SK-N-SH (cell line): Measurements from ENCODE around the gene TRH. TPM values are rescaled to one million over a fixed set of nuclear protein-coding genes. Genes with fewer than 3 reads are reported as not detected.

Experiments
- CTCF ChIA-PET: fragments of 300-600, 350-600 bp; formaldehyde crosslinking; extraction: SDS; loops from one replicate; lab custom pipeline; 2021; lab: Yijun Ruan, JAX
- POLR2A ChIA-PET: fragments of 350-600 bp; sonication (Branson Sonifier 250); formaldehyde crosslinking; extraction: SDS; loops from one replicate; lab custom pipeline; 2020; ENCODE audit warnings: antibody characterized with exemption, inconsistent platforms; lab: Yijun Ruan, JAX
- DNase-seq: peaks from one replicate; pipeline ENCODE4 v3.0.0; 2012
- H2AFZ ChIP-seq: fragments of 200-600 bp; sonication (generic); 2 replicates; pipeline ENCODE4 v1.8.1; 2016; ENCODE audit warnings: antibody characterized with exemption, mild to moderate bottlenecking, low read depth
- H3F3A ChIP-seq: fragments of 200-600 bp; sonication (generic); replicated peaks from 2 replicates; pipeline ENCODE3; 2016; ENCODE audit warnings: antibody characterized with exemption, mild to moderate bottlenecking; ENCODE audit not compliant: insufficient read depth
- H3K27ac ChIP-seq, 2 experiments: fragments of 200-500 bp in 1 of 2; fragments of 200-600 bp in 1 of 2; sonication (Bioruptor generic) in 1 of 2; sonication (generic), shearing (Covaris generic) in 1 of 2; 2 replicates each; pipeline versions ENCODE4 v1.5.1 to v1.6.1; 2014 to 2016; ENCODE audit warnings: low read depth in 2 of 2, inconsistent platforms in 1 of 2, low read length in 1 of 2, mild to moderate bottlenecking in 1 of 2, mixed read lengths in 1 of 2
- H3K27me3 ChIP-seq: fragments of 200-600 bp; sonication (generic), shearing (Covaris generic); 2 replicates; pipeline ENCODE4 v1.6.1; 2016; ENCODE audit warnings: mixed run types; ENCODE audit not compliant: insufficient read depth
- H3K36me3 ChIP-seq, 2 experiments: fragments of 200-500 bp in 1 of 2; fragments of 200-600 bp in 1 of 2; sonication (Bioruptor generic) in 1 of 2; sonication (generic) in 1 of 2; replicated peaks in 1 of 2; 2 replicates each; pipeline versions ENCODE3 to v1.5.1; 2014 to 2016; ENCODE audit warnings: low read length in 1 of 2, mild to moderate bottlenecking in 1 of 2; ENCODE audit not compliant: insufficient read depth in 2 of 2, control insufficient read depth in 1 of 2
- H3K4me1 ChIP-seq, 2 experiments: fragments of 200-500 bp in 1 of 2; fragments of 200-600 bp in 1 of 2; sonication (Bioruptor generic) in 1 of 2; sonication (generic), shearing (Covaris generic) in 1 of 2; 2 replicates each; pipeline versions ENCODE4 v1.5.1 to v1.6.1; 2014 to 2016; ENCODE audit warnings: low read depth in 1 of 2, low read length in 1 of 2, mixed run types in 1 of 2; ENCODE audit not compliant: insufficient read depth in 2 of 2, control insufficient read depth in 1 of 2
- H3K4me2 ChIP-seq: fragments of 200-600 bp; sonication (generic), shearing (Covaris generic); 2 replicates; pipeline ENCODE4 v1.6.1; 2017; ENCODE audit warnings: mixed run types
- H3K4me3 ChIP-seq, 2 experiments: fragments of 200-500 bp in 1 of 2; fragments of 200-600 bp in 1 of 2; sonication (Bioruptor generic) in 1 of 2; sonication (generic), shearing (Covaris generic) in 1 of 2; 2 replicates each; pipeline versions ENCODE4 v1.5.1 to v1.8.1; 2014 to 2016; ENCODE audit warnings: low read depth in 2 of 2, inconsistent platforms in 1 of 2, low read length in 1 of 2, mild to moderate bottlenecking in 1 of 2, mixed read lengths in 1 of 2, moderate library complexity in 1 of 2
- H3K79me2 ChIP-seq: fragments of 200-600 bp; sonication (generic); 2 replicates; pipeline ENCODE4 v1.8.1; 2017; ENCODE audit warnings: mild to moderate bottlenecking; ENCODE audit not compliant: insufficient read depth
- H3K9ac ChIP-seq: fragments of 200-600 bp; sonication (generic); 2 replicates; pipeline ENCODE4 v1.6.1; 2017; ENCODE audit warnings: mixed run types
- H3K9me2 ChIP-seq: fragments of 200-600 bp; sonication (generic); 2 replicates; pipeline ENCODE4 v1.6.1; 2017; ENCODE audit warnings: mixed run types
- H3K9me3 ChIP-seq: fragments of 200-600 bp; sonication (generic); 2 replicates; pipeline ENCODE4 v1.6.1; 2017; ENCODE audit warnings: mixed run types, mild to moderate bottlenecking, moderate library complexity
- H4K20me1 ChIP-seq: fragments of 200-600 bp; sonication (generic); 2 replicates; pipeline ENCODE4 v1.6.1; 2017; ENCODE audit warnings: mild to moderate bottlenecking, mixed run types; ENCODE audit not compliant: insufficient read depth
- CHD2 ChIP-seq: fragments of 150-350 bp; IDR thresholded peaks from 2 replicates; pipeline ENCODE4 v1.6.1; 2018; ENCODE audit warnings: low read length; ENCODE audit not compliant: partially characterized antibody
- ELF1 ChIP-seq: IDR thresholded peaks from 2 replicates; pipeline ENCODE4 v1.4.0; 2012
- EP300 ChIP-seq, 2 experiments: IDR thresholded peaks; 2 replicates each; pipeline versions ENCODE4 v1.4.0 to v1.6.1; 2012; ENCODE audit warnings: borderline replicate concordance in 1 of 2, low read depth in 1 of 2, low read length in 1 of 2
- EZH2phosphoT487 ChIP-seq: fragments of 200-600 bp; sonication (generic); IDR thresholded peaks from 2 replicates; pipeline ENCODE4 v1.6.1; 2017; ENCODE audit warnings: low read depth, mixed run types, mild to moderate bottlenecking, antibody characterized with exemption, moderate library complexity, borderline replicate concordance
- GABPA ChIP-seq: IDR thresholded peaks from 2 replicates; pipeline ENCODE4 v1.4.0; 2012; ENCODE audit warnings: low read depth, mild to moderate bottlenecking
- MXI1 ChIP-seq: IDR thresholded peaks from 2 replicates; pipeline ENCODE4 v1.6.1; 2012; ENCODE audit warnings: mild to moderate bottlenecking, low read depth, low read length, improper control_type of control experiment
- NRF1 ChIP-seq: IDR thresholded peaks from 2 replicates; pipeline ENCODE4 v1.6.1; 2012; ENCODE audit warnings: low read depth, mild to moderate bottlenecking, low read length
- RXRA ChIP-seq: IDR thresholded peaks from 2 replicates; pipeline ENCODE4 v1.4.0; 2012; ENCODE audit warnings: low read depth, mild to moderate bottlenecking, borderline replicate concordance
- WGBS: methylation state at CpG from one replicate; pipeline ENCODE4 v1.1.6; 2017; ENCODE audit warnings: low lambda C conversion rate; 5-methylcytosine and 5-hydroxymethylcytosine counted together
- polyA plus RNA-seq, 3 experiments: library from polyadenylated mRNA; depleted of rRNA; stranded (reverse); fragments of >200 nt; gene quantifications; 2 replicates each; pipeline ENCODE4 v1.2.3, GENCODE V29; 2012
- TF ChIP-seq, protein P1 (sequence below): IDR thresholded peaks from 2 replicates; pipeline ENCODE4 v1.6.1; 2012; ENCODE audit warnings: mild to moderate bottlenecking, low read depth, low read length, moderate library complexity
- TF ChIP-seq, protein P2 (sequence below): IDR thresholded peaks from 2 replicates; pipeline ENCODE4 v1.4.0; 2012; ENCODE audit warnings: low read depth, borderline replicate concordance
- TF ChIP-seq, protein P3 (sequence below): fragments of 150-350 bp; IDR thresholded peaks from 2 replicates; pipeline ENCODE4 v1.6.1; 2017; ENCODE audit warnings: antibody characterized with exemption, low read length, low read depth, borderline replicate concordance
- TF ChIP-seq, protein P4 (sequence below): fragments of 150-350 bp; IDR thresholded peaks from 2 replicates; pipeline ENCODE4 v1.6.1; 2016; ENCODE audit warnings: mild to moderate bottlenecking, low read depth, low read length
- TF ChIP-seq, protein P5 (sequence below): IDR thresholded peaks from 2 replicates; pipeline ENCODE4 v1.4.0; 2012; ENCODE audit warnings: low read depth
- TF ChIP-seq, protein P6 (sequence below): IDR thresholded peaks from 2 replicates; pipeline ENCODE4; 2012

TRH gene
- polyA plus RNA-seq, 1 of the 3 experiments (the other 2 are of a cell fraction) = not detected

DNA sequence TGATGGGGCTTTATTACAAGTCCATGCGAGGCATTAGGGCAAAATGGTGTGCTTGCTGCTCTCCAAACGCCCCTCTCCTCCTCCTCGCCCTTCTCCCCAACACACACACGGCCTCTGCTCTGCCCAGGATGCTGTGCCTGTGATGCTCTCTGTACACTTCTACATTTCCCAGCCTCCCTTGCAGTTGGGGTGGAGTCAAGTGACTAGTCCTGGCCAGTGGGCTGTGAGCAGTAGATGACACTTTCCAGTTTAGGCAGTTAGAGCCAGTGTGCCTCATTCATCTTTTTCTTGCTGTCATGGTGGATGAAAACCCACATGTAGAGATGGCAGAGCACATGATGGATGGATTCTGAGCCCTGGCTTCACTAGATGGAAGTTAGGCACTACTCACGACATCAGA, 5.4 kb downstream of the TRH start:
- DNase-seq = no peak
- ChIA-PET POLR2A (no interaction called here), CTCF (interaction anchor here (1.5 to 2.5 kb wide), 4 partner anchors 14 to 38 kb away, joined by 4 to 10 read pairs (median 6); no protein-coding TSS in a partner anchor)
- no peak overlapping the region for H3K27ac ChIP-seq
- TF ChIP-seq, protein P1, sequence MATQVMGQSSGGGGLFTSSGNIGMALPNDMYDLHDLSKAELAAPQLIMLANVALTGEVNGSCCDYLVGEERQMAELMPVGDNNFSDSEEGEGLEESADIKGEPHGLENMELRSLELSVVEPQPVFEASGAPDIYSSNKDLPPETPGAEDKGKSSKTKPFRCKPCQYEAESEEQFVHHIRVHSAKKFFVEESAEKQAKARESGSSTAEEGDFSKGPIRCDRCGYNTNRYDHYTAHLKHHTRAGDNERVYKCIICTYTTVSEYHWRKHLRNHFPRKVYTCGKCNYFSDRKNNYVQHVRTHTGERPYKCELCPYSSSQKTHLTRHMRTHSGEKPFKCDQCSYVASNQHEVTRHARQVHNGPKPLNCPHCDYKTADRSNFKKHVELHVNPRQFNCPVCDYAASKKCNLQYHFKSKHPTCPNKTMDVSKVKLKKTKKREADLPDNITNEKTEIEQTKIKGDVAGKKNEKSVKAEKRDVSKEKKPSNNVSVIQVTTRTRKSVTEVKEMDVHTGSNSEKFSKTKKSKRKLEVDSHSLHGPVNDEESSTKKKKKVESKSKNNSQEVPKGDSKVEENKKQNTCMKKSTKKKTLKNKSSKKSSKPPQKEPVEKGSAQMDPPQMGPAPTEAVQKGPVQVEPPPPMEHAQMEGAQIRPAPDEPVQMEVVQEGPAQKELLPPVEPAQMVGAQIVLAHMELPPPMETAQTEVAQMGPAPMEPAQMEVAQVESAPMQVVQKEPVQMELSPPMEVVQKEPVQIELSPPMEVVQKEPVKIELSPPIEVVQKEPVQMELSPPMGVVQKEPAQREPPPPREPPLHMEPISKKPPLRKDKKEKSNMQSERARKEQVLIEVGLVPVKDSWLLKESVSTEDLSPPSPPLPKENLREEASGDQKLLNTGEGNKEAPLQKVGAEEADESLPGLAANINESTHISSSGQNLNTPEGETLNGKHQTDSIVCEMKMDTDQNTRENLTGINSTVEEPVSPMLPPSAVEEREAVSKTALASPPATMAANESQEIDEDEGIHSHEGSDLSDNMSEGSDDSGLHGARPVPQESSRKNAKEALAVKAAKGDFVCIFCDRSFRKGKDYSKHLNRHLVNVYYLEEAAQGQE = no peak
- TF ChIP-seq, protein P2, sequence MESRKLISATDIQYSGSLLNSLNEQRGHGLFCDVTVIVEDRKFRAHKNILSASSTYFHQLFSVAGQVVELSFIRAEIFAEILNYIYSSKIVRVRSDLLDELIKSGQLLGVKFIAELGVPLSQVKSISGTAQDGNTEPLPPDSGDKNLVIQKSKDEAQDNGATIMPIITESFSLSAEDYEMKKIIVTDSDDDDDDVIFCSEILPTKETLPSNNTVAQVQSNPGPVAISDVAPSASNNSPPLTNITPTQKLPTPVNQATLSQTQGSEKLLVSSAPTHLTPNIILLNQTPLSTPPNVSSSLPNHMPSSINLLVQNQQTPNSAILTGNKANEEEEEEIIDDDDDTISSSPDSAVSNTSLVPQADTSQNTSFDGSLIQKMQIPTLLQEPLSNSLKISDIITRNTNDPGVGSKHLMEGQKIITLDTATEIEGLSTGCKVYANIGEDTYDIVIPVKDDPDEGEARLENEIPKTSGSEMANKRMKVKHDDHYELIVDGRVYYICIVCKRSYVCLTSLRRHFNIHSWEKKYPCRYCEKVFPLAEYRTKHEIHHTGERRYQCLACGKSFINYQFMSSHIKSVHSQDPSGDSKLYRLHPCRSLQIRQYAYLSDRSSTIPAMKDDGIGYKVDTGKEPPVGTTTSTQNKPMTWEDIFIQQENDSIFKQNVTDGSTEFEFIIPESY = no peak
- TF ChIP-seq ELF1 (no peak), EZH2phosphoT487 (no peak), MXI1 (no peak), RXRA (no peak)
- TF ChIP-seq, protein P3, sequence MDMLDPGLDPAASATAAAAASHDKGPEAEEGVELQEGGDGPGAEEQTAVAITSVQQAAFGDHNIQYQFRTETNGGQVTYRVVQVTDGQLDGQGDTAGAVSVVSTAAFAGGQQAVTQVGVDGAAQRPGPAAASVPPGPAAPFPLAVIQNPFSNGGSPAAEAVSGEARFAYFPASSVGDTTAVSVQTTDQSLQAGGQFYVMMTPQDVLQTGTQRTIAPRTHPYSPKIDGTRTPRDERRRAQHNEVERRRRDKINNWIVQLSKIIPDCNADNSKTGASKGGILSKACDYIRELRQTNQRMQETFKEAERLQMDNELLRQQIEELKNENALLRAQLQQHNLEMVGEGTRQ = no peak
- H2AFZ ChIP-seq = no peak overlapping the region
- H4K20me1 ChIP-seq = no peaks in the 10 kb centered on the region
- H3K4me1 ChIP-seq = peaks cover 0 to 9% of the 10 kb centered on the region in 2 experiments; a peak in 1 of 4 replicates
- 43% methylated on average over 5 of the region's 5 CpGs for WGBS
- no peaks in the 10 kb centered on the region for H3K9me3 ChIP-seq
- no peaks in the 10 kb centered on the region for H3F3A ChIP-seq
- H3K36me3 ChIP-seq = no peaks in the 10 kb centered on the region
- no peak overlapping the region for H3K9ac ChIP-seq
- H3K4me2 ChIP-seq = no peak overlapping the region
- no peak overlapping the region for H3K4me3 ChIP-seq
- H3K79me2 ChIP-seq = no peaks in the 10 kb centered on the region
- no peaks in the 10 kb centered on the region for H3K9me2 ChIP-seq
- H3K27me3 ChIP-seq = peaks cover 38% of the 10 kb centered on the region

DNA sequence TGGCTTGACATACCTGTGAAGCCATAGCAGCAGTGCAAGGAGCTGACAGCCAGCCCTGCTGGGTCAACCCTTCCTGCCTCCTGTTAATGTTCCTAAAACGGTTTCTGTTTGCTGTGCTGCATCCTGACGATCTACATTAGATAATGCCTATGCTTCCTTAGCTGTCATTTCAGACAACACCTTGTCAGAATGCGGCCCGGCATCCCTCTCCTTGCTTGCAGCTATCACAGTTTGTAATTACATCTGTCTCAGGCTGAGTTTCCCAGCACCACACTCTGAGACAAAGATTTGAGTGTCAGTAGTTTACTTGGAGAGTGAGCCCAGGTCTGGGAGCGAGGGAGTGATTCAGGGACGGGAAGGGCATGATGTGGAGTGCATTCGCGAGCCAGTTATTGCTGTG, 9.0 kb downstream of the TRH start:
- Histone ChIP-seq H3K27ac (no peak overlapping the region), H3F3A (no peaks in the 10 kb centered on the region), H3K27me3 (peaks cover 13% of the 10 kb centered on the region; the same call in 1 of the 2 replicates), H3K79me2 (no peaks in the 10 kb centered on the region), H3K4me2 (no peak overlapping the region), H3K9me3 (no peaks in the 10 kb centered on the region), H3K36me3 (no peaks in the 10 kb centered on the region), H4K20me1 (no peaks in the 10 kb centered on the region), H2AFZ (no peak overlapping the region), H3K4me1 (peaks cover 0 to 11% of the 10 kb centered on the region in 2 experiments; a peak in 1 of 4 replicates), H3K9ac (no peak overlapping the region), H3K4me3 (no peak overlapping the region), H3K9me2 (no peaks in the 10 kb centered on the region)
- WGBS = 73% methylated on average over 8 of the region's 8 CpGs
- CTCF ChIA-PET = interaction anchor here (1.0 to 5.0 kb wide), 5 partner anchors 8 to 42 kb away, joined by 3 to 25 read pairs (median 6); no protein-coding TSS in a partner anchor
- TF ChIP-seq NRF1 (no peak), GABPA (no peak), ELF1 (no peak), CHD2 (no peak), EP300 (IDR thresholded peaks at IDR 0.05; ENCODE audit: borderline replicate concordance in 1 of 2, low read depth in 1 of 2, low read length in 1 of 2) (no peak), MXI1 (no peak)
- TF ChIP-seq, protein P2 = no peak
- TF ChIP-seq, protein P4, sequence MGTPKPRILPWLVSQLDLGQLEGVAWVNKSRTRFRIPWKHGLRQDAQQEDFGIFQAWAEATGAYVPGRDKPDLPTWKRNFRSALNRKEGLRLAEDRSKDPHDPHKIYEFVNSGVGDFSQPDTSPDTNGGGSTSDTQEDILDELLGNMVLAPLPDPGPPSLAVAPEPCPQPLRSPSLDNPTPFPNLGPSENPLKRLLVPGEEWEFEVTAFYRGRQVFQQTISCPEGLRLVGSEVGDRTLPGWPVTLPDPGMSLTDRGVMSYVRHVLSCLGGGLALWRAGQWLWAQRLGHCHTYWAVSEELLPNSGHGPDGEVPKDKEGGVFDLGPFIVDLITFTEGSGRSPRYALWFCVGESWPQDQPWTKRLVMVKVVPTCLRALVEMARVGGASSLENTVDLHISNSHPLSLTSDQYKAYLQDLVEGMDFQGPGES = no peak
- TF ChIP-seq, protein P5, sequence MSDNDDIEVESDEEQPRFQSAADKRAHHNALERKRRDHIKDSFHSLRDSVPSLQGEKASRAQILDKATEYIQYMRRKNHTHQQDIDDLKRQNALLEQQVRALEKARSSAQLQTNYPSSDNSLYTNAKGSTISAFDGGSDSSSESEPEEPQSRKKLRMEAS = no peak
- TF ChIP-seq, protein P6, sequence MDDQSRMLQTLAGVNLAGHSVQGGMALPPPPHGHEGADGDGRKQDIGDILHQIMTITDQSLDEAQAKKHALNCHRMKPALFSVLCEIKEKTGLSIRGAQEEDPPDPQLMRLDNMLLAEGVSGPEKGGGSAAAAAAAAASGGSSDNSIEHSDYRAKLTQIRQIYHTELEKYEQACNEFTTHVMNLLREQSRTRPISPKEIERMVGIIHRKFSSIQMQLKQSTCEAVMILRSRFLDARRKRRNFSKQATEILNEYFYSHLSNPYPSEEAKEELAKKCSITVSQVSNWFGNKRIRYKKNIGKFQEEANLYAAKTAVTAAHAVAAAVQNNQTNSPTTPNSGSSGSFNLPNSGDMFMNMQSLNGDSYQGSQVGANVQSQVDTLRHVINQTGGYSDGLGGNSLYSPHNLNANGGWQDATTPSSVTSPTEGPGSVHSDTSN = no peak
- no peak for DNase-seq
- POLR2A ChIA-PET = no interaction called here
